GM21360 (cell line): ENCODE data around the gene PCDH15.

Source experiments
- ATAC-seq: cut with Tn5 transposase; IDR thresholded peaks from one replicate; pipeline ENCODE4 v1.9.1; 2021; ENCODE audit warnings: mild to moderate bottlenecking, moderate library complexity; ENCODE audit not compliant: unreplicated experiment

Gene PCDH15

DNA sequence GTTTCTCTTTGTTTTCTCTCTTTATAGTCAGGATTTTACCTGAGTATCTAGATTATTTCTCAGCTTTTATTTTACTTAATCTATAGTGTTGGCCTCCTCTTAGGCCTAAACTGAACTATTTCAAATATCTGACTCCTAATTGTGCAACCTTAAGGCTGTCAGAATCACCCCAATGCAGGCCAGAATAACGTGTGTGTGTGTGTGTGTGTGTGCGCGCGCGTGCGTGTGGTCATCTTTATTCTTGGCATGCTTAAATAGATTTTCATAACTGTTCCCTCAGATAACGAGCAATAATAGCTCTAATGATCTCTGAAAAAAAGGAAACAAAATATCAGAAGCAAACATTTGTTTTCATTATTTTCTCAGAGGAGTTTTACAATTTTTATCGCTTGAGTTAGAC is 92.4 kb downstream of the PCDH15 start:
- ATAC-seq: no peak

DNA sequence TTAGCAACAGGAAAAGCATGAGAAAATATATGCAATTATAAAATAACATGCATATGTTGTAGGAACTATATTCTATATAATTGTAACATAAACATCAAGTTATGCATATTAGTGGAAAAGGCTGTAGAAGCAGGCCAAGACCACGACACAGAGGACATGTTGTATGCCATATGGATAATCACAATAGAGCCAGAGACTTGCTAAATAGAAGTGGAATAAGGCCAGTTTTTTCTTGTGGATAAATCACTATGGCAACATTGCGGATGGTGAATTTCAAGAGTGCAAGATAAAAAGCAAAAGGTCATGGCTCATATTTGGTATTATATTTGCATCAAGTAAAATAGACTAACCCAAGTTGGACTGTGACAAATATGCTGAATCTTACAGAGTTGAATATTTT is 93.0 kb downstream of the PCDH15 start:
- no peak for ATAC-seq

DNA sequence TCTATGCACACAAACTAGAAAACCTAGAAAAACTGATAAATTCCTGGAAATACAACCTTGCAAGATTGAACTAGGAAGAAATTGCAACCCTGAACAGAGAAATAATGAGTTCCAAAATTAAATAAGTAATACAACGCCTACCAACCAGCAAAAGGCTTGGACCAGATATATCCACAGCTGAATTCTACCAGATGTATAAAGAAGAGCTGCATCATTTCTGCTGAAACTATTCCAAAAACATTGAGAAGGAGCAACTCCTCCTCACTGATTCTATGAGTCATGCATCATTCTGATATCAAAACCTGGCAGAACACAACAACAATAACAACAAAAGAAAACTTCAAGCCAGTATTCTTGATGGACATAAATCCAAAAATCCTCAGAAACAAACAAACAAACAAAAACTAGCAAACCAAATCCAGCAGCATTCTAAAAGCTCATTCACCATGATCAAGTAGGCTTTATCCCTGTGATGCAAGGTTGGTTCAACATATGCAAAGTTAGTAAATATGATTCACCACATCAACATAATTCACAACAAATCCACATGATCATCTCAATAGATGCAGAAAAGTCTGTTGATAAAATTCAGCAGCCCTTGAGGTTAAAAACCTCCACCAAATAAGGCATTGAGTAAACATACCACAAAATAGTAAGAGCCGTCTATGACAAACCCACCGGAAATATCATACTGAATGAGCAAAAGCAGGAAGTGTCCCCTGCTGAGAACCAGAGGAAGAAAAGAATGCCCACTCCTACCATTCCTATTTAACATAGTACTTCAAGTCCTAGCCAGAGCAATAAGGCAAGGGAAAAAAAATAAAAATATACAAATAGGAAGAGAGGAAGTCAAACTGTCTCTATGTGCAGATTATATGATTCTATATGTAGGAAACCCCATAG is 98.2 kb downstream of the PCDH15 start:
- no peak for ATAC-seq

DNA sequence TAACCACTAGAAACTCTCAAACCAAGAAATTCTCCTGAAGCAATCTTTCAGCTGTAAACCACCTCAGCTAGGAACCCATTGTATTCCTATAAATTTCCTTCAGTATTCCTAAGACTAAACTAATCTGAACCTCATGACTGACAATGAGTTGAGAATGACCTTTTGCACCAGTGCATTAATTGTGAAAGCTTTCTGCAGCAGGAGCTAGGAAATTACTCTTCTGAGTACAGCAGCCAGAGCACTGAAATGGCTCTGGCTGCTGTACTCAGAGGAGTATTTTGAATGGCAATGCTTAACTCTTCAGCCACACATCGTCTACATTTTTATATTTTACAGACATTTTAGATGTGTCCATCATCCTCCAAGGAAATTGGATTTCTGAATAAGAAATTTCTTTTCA is 109.7 kb downstream of the PCDH15 start:
- no peak for ATAC-seq

DNA sequence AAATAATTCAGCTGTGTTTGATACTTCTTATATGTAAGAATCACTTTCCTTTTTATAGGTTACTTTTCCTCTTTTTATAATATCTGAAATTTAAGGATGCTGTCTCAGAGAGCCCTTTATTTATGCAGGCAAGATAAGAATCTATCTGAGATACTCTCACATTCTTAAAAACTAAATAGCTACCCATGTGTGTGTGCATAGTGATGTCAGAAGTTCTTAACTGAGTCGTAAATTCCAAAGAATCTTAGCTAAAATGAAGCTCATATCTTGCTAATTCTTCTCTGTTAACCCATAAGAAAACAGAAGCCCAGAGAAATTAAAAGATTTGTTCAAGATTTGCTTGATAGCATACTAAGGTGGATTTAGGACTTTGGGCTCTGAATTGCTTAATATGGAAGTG is 118.5 kb downstream of the PCDH15 start:
- ATAC-seq: no peak

DNA sequence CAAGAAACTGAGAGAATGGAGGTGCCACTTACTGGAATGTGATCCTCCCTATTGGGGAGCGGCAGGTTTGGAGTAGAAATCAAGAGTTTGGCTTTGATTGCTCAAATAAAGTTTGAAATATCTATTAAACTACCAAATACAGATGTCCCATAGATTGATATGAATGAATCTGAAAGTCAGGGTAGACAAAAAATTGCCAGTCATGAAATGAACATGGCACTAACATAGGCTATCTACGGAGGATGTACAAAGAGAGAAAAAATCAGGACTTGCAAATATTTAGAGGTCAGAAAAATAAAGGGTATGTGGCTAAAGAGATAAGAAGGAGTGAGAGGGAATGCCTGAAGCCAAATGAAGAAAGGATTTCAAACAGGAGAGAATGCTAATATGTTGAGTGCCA is 119.9 kb downstream of the PCDH15 start:
- no peak for ATAC-seq

DNA sequence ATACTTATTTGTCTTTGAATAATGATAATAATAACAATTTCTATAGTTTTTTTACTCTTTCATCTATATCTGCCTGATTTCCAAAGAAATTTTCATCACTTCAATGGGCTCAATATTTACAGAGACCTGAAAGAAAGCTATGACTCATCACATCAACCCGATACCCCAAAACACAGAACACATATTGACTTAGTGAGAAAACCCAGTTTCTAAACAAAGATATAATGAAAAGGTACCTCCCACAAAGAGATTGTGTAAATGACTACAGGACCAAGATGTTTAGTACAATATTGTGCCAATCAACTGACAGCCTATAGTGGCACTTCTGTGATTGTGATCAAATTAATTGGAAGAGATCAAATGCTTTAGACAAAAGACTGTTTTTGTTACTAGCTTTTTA is 133.9 kb downstream of the PCDH15 start:
- no peak for ATAC-seq

DNA sequence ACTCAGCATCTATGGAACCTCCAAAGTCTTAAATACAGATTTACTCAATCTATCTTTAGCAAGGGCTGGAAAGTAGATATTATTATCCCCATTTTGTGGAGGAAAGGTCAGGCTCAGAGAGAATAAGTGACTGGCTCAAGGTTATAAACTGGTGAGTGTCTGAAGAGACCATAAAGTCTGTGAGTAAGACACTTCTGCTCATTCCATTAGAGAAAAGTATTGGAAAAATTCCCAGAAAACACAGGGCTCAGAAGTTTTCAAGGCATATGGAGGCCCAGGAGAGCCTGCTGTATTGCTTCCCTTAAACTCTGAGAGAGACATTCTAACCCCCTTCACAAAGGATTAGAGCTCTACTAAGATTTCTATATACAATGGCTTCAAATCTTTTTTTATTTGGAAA is 134.8 kb downstream of the PCDH15 start:
- ATAC-seq: no peak

DNA sequence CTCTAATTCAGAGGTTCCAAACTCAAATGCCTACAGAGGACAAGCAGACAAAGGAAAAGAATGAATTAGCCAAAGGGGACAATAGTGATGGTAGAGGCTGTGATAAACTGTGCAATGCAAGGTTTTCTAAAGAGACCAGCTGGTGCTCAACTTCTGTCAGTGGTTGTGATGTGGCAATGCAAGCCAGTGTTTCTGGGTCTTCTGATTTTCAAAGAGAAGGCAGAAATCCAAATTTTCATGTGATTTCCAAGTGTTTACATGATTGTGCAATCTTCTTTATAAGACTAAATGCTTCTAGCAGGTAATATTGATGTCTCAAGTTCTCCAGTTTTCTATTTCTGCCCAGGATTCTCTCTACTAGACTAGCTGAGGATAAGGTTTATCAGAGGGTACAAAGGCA is 135.9 kb downstream of the PCDH15 start:
- no peak for ATAC-seq

DNA sequence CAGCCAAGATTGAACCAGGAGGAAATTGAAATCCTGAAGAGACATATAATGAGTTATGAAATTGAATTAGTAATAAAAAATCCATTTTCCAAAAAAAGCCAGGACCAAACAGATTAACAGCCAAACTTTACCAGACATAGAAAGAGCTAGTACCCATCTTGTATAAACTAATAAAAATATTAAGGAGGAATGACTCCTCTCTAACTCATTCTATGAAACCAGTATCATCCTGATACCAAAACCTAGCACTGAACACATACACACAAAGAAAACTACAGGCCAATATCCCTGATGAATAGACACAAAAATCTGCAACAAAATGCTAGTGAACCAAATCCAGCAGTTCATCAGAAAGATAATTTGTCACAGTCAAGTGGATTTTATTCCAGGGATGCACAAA is 140.6 kb downstream of the PCDH15 start:
- no peak for ATAC-seq

DNA sequence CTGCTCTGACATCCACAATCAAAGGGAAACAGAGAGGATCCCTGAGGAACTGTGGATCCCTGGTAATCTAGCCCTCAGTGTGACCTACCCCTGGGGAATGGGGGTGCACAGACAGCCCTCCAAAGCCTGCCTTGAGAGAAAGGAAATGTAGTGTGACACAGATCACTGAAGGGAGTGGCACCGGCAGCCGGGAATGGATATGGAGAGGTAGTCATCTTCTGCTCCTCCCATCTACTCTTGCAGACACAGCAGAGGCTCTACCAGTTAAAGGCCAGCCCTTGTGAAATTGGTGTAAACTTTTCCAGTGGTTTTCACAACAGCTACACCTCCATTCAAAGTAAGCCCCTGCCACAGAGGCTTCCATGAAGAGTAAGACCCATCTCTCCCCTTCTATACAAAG is 144.4 kb downstream of the PCDH15 start:
- ATAC-seq: no peak

DNA sequence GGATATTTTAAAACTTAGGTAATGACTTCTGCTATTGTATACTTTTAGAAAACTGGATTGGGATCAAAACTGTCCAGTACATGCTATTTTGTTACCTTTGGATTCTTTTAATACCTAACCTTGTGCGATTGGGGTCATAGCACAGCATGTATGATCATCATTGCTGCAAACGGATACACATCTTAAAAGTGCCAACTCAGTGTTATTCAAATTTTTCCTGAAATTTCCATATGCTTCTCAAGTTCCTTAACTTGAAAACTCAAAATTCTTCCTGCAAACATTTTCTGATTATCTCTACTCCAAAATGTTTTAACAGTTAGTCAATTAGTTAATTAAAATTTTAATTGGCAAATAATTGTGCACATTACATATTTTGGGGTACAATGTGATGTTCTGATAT is 147.5 kb downstream of the PCDH15 start:
- no peak for ATAC-seq

DNA sequence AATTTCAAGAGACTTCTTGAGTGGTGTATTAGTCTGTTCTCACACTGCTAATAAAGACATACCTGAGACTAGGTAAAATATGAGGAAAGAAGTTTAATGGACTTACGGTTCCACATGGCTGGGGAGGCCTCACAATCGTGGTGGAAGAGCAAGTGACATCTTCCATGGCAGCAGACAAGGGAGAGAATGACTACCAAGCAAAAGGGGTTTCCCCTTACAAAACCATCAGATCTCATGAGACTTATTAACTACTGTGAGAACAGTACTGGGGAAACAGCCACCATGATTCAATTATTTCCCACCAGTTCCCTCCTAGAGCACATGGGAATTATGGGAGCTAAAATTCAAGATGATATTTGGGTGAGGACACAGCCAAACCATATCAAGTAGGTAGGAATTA is 150.5 kb downstream of the PCDH15 start:
- no peak for ATAC-seq

DNA sequence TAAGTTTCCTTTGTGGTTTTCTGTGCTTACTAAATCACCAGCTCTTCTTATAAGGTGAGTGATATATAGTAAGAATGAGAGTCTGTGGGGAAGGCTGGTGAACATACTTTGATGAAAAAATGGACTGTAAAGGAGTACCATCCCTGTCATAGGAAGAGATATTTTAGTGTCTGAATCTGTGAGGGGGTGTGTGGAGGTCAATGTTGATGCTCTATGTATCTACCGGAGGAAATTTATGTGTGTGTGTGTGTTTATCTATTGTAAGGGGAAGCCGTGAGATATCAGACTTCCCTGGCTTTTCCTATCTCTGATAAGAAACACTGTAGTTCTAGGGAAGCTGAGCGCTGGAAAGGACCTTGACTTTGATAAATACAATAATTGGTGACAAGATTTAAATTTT is 179.0 kb downstream of the PCDH15 start:
- ATAC-seq: no peak

DNA sequence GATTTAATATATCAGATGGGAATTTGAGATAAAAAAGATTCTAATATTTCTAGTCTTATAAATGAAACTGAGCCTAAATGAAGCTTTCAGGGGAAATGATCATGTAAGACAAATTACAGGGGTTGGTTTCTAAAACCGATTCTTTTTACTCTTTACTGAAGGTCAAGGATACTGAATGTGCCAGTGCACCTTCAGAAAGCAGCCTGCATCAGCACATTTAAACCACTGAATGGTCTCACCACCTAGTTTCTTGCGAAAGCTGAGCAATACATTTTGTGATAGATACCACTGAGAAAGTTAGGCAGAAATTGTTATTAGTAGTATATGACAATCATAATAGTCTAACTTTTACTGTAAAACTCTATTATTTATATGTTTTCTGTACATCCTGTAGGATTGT is 180.7 kb downstream of the PCDH15 start:
- no peak for ATAC-seq

DNA sequence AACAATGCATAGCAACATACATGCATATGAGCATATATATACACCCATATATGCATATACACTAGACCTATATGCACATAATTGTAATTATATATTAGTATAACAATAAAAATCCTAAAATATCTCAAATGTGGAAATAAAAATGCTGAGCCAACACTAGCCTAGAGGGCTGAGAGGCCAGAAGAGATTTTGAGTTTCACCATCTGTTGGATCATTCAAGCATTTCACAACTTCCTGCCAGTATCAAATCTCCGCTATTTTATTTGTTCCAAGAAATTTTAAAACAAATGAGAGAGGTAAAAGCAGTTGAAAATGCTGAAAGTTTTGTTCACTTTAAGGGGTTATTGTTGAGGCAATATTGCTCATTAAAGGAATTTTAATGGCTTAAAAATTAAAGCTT is 187.0 kb downstream of the PCDH15 start:
- no peak for ATAC-seq

DNA sequence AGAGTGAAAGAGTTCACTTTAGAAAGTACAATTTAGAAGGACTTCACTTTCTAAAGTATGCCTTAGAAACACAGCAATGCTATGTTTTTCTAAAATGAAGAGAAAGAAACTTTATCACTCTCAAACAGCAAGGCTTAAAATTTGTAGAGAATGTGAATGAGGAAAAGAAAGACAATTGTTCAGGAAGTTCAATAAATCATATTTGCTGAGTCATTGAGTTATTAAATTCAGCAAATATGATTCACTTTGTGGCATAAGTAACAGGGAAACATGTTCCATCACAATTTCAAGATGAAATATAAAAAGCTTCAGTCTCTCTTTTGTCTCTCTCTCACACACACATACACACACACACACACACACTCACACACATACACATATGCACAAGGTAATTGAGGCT is 187.9 kb downstream of the PCDH15 start:
- ATAC-seq: no peak

DNA sequence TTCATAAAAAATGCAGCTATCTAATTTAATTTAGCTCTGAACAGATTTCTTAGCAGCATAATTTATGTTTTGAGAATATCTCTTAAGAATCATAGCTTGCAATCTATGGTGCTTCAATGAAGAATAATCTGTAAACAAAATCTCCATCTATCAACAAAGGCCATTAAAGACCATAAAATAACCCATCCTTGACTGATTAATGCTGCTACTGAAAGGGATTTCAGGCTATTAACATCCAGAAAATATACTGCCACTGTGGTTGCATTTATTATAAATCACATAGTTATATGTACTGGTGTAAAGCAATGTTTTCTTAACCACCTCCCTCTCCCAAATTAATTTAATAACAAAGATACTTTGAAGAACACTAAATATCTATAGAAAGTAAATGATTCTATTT is 191.6 kb downstream of the PCDH15 start:
- no peak for ATAC-seq

DNA sequence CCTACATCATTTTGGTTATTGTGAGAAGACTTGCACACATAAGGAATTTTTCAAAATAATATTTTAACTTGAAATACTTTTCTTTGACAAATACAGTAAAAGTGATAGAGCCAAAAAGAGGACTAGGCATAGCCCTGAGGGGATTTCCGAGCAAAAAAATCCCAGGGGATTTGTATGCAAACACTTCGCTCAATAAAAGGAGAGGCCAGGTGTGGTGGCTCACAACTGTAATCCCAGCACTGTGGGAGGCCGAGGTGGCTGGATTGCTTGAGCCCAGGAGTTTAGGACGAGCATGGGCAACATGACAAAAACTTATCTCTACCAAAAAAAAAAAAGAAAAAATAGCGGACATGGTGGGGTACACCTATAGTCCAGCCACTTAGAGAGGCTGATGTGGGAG is 193.0 kb downstream of the PCDH15 start:
- ATAC-seq: no peak

DNA sequence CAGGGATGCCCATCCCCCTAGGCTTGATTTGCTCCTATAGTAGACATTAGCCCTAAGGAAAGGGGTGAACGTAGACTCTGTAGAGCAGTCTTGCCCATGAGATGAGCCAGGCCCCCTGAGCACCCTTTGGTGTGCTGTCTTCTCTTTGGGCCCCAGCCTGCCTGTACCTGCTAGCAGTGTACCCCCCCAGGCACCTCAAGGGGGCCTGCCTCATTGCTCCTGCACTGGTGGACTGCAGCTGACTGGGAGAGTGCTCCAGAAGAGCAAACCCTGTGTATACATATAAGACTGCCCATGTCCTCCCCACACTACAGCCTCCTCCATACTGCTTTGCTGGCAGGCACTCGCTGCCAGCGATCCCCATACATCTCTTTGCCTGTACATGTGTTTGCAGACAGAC is 206.7 kb downstream of the PCDH15 start:
- no peak for ATAC-seq

DNA sequence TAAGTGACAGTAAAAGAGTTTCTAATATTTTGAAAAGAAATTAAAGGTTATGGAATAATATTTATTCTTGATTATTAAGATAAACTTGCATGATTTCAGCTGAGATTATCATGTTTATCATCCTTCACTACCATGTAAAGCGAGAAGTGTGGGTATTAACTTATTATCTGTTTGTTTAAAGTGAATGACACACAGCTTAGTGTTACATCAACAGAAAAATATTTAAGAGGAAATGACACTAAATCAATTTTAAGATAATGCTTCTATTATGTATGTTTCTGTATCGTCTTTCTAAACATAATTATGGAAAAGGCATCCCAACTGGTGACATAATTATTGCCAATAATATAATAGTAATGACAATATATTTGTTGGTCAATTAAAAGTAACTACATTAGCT is 213.1 kb downstream of the PCDH15 start:
- no peak for ATAC-seq

DNA sequence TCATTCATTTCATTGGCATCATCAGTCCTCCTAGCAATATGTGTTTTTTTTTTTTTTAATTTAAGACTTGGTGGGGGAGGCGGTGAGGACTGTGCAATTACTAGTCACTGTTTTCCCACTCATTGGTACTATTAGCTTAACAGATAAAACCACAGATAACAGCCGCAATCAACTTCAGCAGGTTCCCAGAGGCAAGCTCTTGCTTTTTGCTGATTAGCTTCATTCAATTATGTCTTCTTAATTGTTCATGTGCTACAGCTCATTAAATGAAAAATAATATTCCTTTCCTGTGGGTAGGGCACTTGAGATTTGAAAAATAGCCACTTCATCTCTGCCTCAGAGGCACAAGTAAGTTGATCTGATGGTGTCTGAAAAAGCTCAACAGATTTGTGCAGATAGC is 215.5 kb downstream of the PCDH15 start:
- no peak for ATAC-seq

DNA sequence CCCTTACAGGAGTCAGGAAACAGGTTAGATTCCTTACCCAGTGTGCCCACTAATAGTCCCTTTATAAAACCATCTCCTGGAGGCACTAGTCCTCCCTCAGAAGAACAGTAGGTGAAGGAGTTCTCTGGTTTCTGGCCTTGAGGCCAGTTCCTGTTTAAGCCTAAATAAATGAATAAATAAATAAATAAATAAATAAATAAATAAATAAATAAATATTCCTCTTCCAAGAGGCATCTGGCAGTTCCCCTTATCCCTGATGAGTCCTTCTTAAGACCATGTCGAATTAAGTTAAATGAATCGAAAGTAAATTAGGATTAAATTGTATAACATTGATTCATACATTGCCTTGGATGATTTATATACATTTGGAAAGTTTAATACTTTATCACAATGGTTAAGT is 223.3 kb downstream of the PCDH15 start:
- no peak for ATAC-seq
